ENCODE data around the gene SPPL2B. TPM values are rescaled to one million over a fixed set of nuclear protein-coding genes. Genes with fewer than 3 reads are reported as not detected.

The SPPL2B gene
- total and polyA plus RNA-seq, 10 donors, result 40.5 to 111 (median 78.1) TPM

GRCh38 chr19:2331601-2332246 is 3.2 kb downstream of the SPPL2B start:
- 58 to 75% (median 64%) methylated on average over 11 to 12 of the region's 12 CpGs for WGBS, 5 donors
- H3K4me3 ChIP-seq, result peak overlapping the region in 1 of 8 donors; percentile 58
- intact Hi-C loops (cut with DNase I; ENCODE audit: low total_unique reads), result no loop called here
- no peaks in the 10 kb centered on the region for H3K9me3 ChIP-seq
- peaks cover 0 to 9% (median 2%) of the 10 kb centered on the region in 6 donors for H3K36me3 ChIP-seq
- TF ChIP-seq POLR2AphosphoS5 (IDR thresholded peaks at IDR 0.05) (no peak), POLR2A (IDR thresholded peaks at IDR 0.05) (no peak), CTCF (IDR thresholded peaks at IDR 0.05 in 8 of 11, conservative IDR thresholded peaks at IDR 0.05 in 3 of 11) (no peak)
- H3K27me3 ChIP-seq (replicated peaks in 1 of 7), result no peaks in the 10 kb centered on the region
- no peak for DNase-seq
- peak overlapping the region; percentile 21 to 92 (median 83) for H3K27ac ChIP-seq
- H3K4me1 ChIP-seq, result peaks cover 30 to 75% (median 66%) of the 10 kb centered on the region in 6 donors

GRCh38 chr19:2332341-2333026 is 4.0 kb downstream of the SPPL2B start:
- WGBS, 5 donors, result 27 to 52% (median 39%) methylated on average over 14 to 17 of the region's 17 CpGs
- Histone ChIP-seq H3K27ac (peak overlapping the region; percentile 21 to 92 (median 83)), H3K4me1 (peaks cover 24 to 67% (median 58%) of the 10 kb centered on the region in 6 donors), H3K36me3 (peaks cover 0 to 12% (median 4%) of the 10 kb centered on the region in 6 donors), H3K27me3 (replicated peaks in 1 of 7) (no peaks in the 10 kb centered on the region), H3K9me3 (no peaks in the 10 kb centered on the region), H3K4me3 (peak overlapping the region in 3 of 8 donors; percentile 10 to 58 (median 23))
- intact Hi-C loops (cut with DNase I; ENCODE audit: low total_unique reads), result no loop called here
- DNase-seq, result peak; percentile 93
- TF ChIP-seq CTCF (IDR thresholded peaks at IDR 0.05 in 8 of 11, conservative IDR thresholded peaks at IDR 0.05 in 3 of 11), result no peak
- peak; percentile 83 to 93 (median 89) for TF ChIP-seq POLR2AphosphoS5 (IDR thresholded peaks at IDR 0.05)
- peak in 1 of 3 donors; percentile 61 for TF ChIP-seq POLR2A (IDR thresholded peaks at IDR 0.05)

- no peaks in the 10 kb centered on the region for H3K9me3 ChIP-seq
- peak; percentile 85 for DNase-seq
- H3K36me3 ChIP-seq, result peaks cover 0 to 20% (median 4%) of the 10 kb centered on the region in 6 donors
- peak overlapping the region in 3 of 8 donors; percentile 4 to 58 (median 23) for H3K4me3 ChIP-seq
- peak overlapping the region in 7 of 8 donors; percentile 5 to 92 (median 84) for H3K27ac ChIP-seq
- TF ChIP-seq CTCF (IDR thresholded peaks at IDR 0.05 in 8 of 11, conservative IDR thresholded peaks at IDR 0.05 in 3 of 11), result no peak
- no peak for TF ChIP-seq POLR2AphosphoS5 (IDR thresholded peaks at IDR 0.05)
- no peak for TF ChIP-seq POLR2A (IDR thresholded peaks at IDR 0.05)
- H3K4me1 ChIP-seq, result peaks cover 23 to 61% (median 53%) of the 10 kb centered on the region in 6 donors
- intact Hi-C loops (cut with DNase I; ENCODE audit: low total_unique reads), result no loop called here
- H3K27me3 ChIP-seq (replicated peaks in 1 of 7), result no peaks in the 10 kb centered on the region
- 36 to 59% (median 44%) methylated on average over 21 to 27 of the region's 27 CpGs for WGBS, 5 donors
Observed at GRCh38 chr19:2333027-2333806, 4.7 kb downstream of the SPPL2B start.
